ENCODE data around the gene OR10X1.

GRCh38 chr1:158583962-158584361 is 4.3 kb upstream of the OR10X1 start:
- TF ChIP-seq, protein P1, sequence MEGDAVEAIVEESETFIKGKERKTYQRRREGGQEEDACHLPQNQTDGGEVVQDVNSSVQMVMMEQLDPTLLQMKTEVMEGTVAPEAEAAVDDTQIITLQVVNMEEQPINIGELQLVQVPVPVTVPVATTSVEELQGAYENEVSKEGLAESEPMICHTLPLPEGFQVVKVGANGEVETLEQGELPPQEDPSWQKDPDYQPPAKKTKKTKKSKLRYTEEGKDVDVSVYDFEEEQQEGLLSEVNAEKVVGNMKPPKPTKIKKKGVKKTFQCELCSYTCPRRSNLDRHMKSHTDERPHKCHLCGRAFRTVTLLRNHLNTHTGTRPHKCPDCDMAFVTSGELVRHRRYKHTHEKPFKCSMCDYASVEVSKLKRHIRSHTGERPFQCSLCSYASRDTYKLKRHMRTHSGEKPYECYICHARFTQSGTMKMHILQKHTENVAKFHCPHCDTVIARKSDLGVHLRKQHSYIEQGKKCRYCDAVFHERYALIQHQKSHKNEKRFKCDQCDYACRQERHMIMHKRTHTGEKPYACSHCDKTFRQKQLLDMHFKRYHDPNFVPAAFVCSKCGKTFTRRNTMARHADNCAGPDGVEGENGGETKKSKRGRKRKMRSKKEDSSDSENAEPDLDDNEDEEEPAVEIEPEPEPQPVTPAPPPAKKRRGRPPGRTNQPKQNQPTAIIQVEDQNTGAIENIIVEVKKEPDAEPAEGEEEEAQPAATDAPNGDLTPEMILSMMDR (IDR thresholded peaks at IDR 0.05; ENCODE audit: low read depth, low read length, poor library complexity, severe bottlenecking) = no peak
- TF ChIP-seq EZH2phosphoT487 (IDR thresholded peaks at IDR 0.05; ENCODE audit: borderline replicate concordance, low read length) = no peak
